ELR (cell line): ENCODE data around the gene KCTD2.
A peak's percentile ranks its signal among the peaks of the same experiment; 100 is the strongest.

Experiments used
- DNase-seq: peaks from one replicate; pipeline ENCODE4 v3.0.0-alpha.2; 2015; ENCODE audit warnings: low read depth

Gene KCTD2

DNA sequence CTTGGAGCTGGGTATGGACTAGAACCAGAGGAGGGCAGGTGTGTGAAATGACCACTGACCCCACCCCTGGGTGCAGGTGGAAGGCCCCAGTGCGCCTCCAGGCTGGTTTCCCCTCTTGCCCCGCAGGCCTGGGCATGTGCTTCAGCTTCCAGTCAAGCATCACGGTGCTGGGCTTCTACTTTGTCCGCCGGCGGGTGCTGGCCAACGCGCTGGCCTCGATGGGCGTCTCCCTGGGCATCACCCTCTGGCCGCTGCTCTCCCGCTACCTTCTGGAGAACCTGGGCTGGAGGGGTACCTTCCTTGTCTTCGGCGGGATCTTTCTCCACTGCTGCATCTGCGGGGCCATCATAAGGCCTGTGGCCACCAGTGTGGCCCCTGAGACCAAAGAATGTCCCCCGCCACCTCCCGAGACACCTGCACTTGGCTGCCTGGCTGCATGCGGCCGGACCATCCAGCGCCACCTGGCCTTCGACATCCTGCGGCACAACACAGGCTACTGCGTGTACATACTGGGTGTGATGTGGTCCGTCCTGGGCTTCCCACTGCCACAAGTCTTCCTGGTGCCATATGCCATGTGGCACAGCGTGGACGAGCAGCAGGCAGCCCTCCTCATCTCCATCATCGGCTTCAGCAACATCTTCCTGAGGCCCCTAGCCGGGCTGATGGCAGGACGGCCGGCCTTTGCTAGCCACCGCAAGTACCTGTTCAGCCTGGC lies 53.0 kb downstream of the KCTD2 start:
- no peak for DNase-seq

GRCh38 chr17:75102385-75102821 lies 55.4 kb downstream of the KCTD2 start:
- no peak for DNase-seq

DNA sequence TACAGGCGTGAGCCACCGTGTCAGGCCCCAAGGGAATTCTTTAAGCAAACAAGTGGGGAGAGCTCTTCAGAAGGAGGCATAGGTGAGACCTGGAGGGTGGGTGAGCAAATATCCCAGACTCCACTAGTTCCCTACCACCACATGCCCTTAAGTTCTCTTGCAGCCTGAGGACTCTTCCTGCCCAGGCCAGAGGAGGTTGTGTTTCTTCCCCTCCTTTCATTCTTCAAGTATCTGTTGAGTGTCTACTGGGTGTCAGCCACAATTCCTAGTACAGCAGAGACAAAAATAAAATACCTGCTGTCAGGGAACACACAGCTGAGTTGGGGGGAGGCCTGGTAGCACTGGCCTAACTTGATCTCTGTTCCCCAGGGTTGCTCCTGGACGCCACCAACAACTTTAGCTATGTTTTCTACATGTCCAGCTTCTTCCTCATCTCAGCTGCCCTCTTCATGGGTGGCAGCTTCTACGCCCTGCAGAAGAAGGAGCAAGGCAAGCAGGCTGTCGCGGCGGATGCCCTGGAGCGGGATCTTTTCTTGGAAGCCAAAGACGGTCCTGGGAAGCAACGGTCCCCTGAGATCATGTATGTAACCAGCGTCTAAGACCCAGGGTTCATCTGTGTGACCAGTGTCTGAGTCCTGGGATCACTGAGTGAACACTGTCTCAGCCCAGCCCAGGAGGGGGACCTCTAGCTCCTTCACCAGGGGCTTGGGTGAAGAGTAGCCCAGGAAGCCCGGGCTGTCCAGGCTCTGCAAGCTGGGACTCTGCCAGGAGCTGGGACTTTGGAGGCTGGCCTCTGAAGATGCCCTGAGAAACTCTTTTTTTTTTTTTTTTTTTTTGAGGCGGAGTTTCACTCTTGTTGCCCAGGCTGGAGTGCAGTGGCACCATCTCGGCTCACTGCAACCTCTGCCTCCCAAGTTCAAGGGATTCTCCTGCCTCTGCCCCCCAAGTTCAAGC lies 56.9 kb downstream of the KCTD2 start:
- DNase-seq = no peak

GRCh38 chr17:75105126-75106080 lies 58.4 kb downstream of the KCTD2 start:
- DNase-seq = peak; percentile 69

- DNase-seq = no peak
Measured at GRCh38 chr17:75108193-75108592, 61.2 kb downstream of the KCTD2 start.

DNA sequence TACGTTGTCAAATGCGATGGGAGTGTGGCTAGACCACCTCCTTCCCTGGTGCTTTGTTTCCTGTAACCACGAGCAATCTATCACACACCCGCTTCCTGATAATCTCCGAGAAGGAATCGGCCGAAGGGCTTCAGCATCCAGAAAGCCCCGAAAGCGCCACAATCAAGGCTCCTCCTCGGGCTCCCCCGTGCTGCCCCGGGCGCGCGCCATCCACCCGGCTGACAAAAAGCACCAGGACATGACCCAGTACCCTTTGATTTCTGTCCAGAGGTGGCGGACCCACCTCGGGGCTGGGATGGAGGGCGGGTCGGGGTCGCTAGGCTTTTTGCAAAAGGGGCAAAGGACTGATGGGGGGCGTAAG lies 62.0 kb downstream of the KCTD2 start:
- no peak for DNase-seq

DNA sequence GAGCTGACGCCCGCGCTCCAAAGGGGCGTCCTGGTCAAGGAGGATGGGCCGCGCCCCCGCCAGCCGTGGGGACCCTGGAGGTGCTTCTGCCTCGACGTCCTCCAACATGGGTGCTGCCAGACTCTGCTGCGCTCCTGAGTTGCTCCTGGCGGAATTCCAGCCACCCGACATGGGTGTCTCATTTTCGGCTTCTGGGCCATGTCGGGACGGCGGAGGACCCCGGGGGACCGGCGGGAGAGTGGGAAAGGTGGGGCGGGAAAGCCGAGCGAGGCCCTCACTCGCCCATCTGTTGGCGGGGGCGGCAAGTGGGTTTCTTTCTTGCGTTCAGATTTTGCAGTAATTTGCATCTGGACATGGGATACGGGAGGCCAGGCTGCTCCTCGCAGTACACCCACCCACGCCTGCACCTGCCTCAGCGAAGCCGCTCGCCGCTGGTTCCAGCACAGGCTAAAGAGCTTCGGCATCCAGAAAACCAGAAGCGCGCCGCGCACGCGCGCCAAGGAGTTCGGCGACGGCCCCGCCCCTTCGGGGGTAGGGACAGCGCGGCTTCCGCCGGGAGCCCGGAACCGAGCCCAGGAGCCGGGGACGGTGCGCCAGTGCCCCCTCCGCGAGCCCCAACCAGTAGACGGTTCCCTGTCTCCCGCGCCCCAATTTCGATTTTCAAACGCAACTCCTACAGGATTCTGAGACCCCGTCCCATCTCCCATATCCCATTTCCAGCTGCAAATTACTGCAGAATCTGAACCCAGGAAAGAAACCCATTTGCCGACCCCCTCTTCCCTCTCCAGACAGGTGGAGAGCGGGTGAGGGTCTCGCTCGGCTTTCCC lies 62.6 kb downstream of the KCTD2 start, which contains the start of gene ARMC7:
TSS of gene ARMC7 (plus strand) at position 563 of the 827 bp plus-strand sequence. CDS start 320 bp downstream, outside the sequence.
- DNase-seq = peak; percentile 89

DNA sequence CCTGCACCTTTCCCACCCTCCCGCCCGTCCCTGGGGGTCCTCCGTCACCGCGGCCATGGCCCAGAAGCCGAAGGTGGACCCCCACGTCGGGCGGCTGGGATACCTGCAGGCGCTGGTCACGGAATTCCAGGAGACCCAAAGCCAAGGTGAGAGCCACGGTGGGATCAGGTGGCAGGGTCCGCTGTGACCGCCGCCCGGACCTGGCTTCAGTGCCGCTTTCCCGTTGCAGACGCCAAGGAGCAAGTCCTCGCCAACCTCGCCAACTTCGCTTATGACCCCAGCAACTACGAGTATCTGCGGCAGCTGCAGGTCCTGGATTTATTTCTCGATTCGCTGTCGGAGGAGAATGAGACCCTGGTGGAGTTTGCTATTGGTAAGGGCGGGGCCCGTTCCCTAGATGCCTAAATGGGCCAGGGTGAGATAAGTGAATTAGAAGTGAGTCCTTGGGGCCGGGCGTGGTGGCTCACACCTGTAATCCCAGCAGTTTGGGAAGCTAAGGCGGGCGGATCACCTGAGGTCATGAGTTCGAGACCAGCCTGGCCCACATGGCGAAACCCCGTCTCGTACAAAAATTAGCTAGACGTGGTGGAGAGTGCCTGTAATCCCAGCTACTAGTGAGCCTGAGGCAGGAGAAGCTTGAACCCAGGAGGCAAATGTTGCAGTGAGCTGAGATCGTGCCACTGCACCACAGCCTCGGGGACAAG lies 63.4 kb downstream of the KCTD2 start:
- DNase-seq = peak; percentile 50

- no peak for DNase-seq
Measured at GRCh38 chr17:75111777-75112335, 64.8 kb downstream of the KCTD2 start.

DNA sequence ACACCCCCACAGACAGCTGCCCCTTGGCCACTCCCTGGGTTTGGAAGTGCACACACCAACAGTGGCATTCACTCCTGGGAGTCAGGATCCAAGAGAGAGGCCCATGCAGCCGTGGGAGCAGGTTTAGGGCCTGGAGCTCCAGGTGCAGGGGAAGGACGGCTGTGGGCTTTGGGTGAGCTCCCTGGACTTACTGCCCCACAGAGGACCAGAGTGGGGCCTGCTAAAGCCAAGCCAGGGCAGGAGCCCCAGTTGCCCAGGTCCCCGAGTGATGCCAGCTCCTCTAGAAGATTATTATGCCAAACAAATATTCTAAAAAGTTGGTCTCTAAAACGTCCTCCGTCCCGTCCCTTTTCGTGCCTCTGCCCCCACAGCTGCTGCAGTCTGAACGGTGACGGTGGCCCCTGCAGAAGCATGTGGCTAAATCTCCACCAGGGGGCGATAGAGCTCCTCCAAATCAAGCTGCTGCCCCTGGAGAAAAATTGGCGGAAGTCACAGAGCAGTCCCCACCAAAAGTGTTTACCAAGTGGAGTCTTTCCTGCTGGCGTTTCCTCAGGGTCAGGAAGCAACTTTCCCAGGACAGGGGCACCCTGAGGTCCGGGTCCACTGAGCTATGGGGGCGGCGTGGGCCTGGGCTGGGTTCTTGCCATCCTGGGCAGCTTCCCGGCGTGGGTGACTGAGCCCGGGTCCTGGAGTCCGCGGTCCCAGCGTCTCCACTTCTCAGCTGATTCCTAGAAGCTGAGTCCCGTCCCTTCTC lies 67.0 kb downstream of the KCTD2 start:
- DNase-seq = peak; percentile 94

DNA sequence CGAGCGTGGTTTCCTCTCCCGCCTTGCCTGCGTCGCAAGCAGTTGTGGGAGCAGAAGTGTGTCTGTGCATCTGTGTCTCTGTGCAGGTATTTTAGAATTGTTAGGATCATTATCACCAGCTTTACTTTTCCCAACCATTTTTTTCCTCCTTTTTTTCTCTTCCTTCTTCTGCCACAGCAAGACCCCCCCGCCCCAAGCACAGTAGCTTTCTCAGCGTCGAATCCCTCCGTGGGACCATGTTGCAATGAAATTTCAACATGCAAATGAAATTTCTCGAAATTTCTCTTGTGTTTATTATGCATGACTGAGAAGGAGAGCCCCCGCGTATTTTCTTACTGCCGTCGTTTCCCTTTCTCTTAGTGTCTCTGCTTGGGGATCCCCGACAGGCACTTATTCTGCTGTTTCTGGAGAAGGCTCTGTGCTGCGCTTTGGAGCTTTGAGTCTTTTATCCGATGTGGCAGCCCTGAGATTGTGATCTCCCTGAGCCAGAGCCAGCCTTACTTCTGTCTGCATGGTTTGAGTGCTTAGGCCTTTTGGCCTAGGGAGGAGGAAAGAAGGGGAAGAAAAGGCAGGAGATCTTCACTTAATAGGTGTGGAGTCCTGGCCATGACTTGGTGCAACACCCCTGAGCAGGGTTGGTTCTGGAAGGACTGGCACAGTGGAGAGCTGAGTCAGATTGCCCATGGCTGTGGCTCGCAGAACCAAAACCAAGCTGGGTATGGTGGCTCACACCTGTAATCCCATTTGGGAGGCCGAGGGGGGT lies 67.7 kb downstream of the KCTD2 start:
- no peak for DNase-seq
